K562 (cell line): ENCODE data around the gene KDELR3. TPM values are rescaled to one million over a fixed set of nuclear protein-coding genes. Genes with fewer than 3 reads are reported as not detected.

Source experiments
- ATF3 ChIP-seq, 2 experiments: fragments of 450-650 bp in 1 of 2; sonication (generic) in 1 of 2; formaldehyde crosslinking in 1 of 2; IDR thresholded peaks in 1 of 2; conservative IDR thresholded peaks in 1 of 2; 2 replicates each; pipeline versions ENCODE4 v1.6.1 to v1.8.1; 2016 to 2023; ENCODE audit warnings: mild to moderate bottlenecking in 2 of 2, moderate library complexity in 2 of 2, inconsistent platforms in 1 of 2, missing genetic modification reagents in 1 of 2
- E2F6 ChIP-seq, 2 experiments: IDR thresholded peaks; 2 replicates each; pipeline ENCODE4 v1.6.1; 2011; ENCODE audit warnings: borderline replicate concordance in 1 of 2, control low read depth in 1 of 2, low read depth in 1 of 2, low read length in 1 of 2, mild to moderate bottlenecking in 1 of 2, mixed read lengths in 1 of 2, moderate library complexity in 1 of 2; ENCODE audit not compliant: insufficient read depth in 1 of 2, insufficient read length in 1 of 2, poor library complexity in 1 of 2, severe bottlenecking in 1 of 2; ENCODE audit errors: extremely low read depth in 1 of 2
- ELF4 ChIP-seq: fragments of 450-650 bp; formaldehyde crosslinking; IDR thresholded peaks from 2 replicates; pipeline ENCODE4 v1.4.0; 2022; ENCODE audit warnings: missing genetic modification characterization
- ETS2 ChIP-seq: IDR thresholded peaks from 2 replicates; pipeline ENCODE4 v1.6.1; 2016; ENCODE audit warnings: borderline replicate concordance, missing genetic modification characterization, mild to moderate bottlenecking, moderate library complexity, missing compliant biosample characterization; ENCODE audit not compliant: poor library complexity, severe bottlenecking
- ETV6 ChIP-seq, 3 experiments: fragments of 150-350 bp in 1 of 3; sonication (generic) in 1 of 3; formaldehyde crosslinking in 1 of 3; IDR thresholded peaks; 2 replicates each; pipeline versions ENCODE4 v1.6.1 to v1.8.0; 2014 to 2022; ENCODE audit warnings: borderline replicate concordance in 2 of 3, low read depth in 2 of 3, antibody characterized with exemption in 1 of 3, low read length in 1 of 3, mild to moderate bottlenecking in 1 of 3, missing genetic modification reagents in 1 of 3
- PML ChIP-seq: IDR thresholded peaks from 2 replicates; pipeline ENCODE4 v1.6.1; 2012; ENCODE audit warnings: low read length, inconsistent platforms
- SMAD4 ChIP-seq: fragments of 250-450 bp; sonication (Bioruptor Pico); conservative IDR thresholded peaks from 2 replicates; pipeline ENCODE4 v1.8.0; 2021; ENCODE audit warnings: inconsistent platforms, mild to moderate bottlenecking, moderate library complexity
- polyA plus RNA-seq, 8 experiments: library from polyadenylated mRNA; depleted of rRNA in 4 of 8; stranded (reverse) in 5 of 8; unstranded in 3 of 8; fragments of >200 nt; fragmentation: Nextera tagmentation in 2 of 8; fragmentation: Illumina TruSeq in 1 of 8; extraction: Ambion mirVana in 2 of 8; extraction: Trizol in 1 of 8; gene quantifications; 2 replicates each; pipeline versions ENCODE4 v1.2.1 to v1.2.3, GENCODE V29; 2011 to 2014; ENCODE audit warnings: inconsistent platforms in 1 of 8, missing spikeins in 1 of 8
- total RNA-seq, 7 experiments: library from RNA; depleted of rRNA in 6 of 7; stranded (reverse); fragments of >200 nt in 6 of 7; fragmentation: Illumina TruSeq in 2 of 7; extraction: Trizol in 2 of 7; gene quantifications; 2 replicates each; pipeline versions ENCODE4 v1.2.1 to v1.2.3, GENCODE V29; 2011 to 2021; ENCODE audit warnings: low replicate concordance in 1 of 7
- TF ChIP-seq, protein P1 (sequence below): fragments of 450-650 bp; formaldehyde crosslinking; IDR thresholded peaks from 2 replicates; pipeline ENCODE4 v1.4.0; 2022; ENCODE audit warnings: mild to moderate bottlenecking, moderate library complexity
- TF ChIP-seq, protein P2 (sequence below): fragments of 450-650 bp; IDR thresholded peaks from one replicate; pipeline ENCODE4 v1.6.1; 2018; ENCODE audit warnings: mild to moderate bottlenecking, moderate library complexity; ENCODE audit not compliant: partially characterized antibody

KDELR3 gene
- total and polyA plus RNA-seq, 9 of the 15 experiments (the other 6 are each of a cell fraction or from before 2014, with no cell fraction given), result 7.1 to 44.8 (median 9.6) TPM

DNA sequence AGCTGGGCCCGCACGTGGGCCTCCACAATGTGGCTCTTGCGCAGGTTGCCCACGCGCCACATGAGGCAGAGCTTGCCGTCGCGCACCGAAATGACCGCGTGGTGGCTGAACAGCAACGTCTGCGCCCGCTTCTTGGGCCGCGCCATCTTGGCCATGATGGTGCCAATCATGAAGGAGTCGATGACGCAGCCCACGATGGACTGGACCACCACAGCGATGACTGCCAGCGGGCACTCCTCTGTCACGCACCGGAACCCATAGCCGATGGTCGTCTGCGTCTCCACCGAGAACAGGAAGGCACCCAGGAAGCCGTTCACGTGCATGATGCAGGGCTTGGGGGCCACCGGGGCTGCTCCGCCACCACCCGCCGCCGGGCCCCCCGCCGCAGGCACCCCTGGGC lies 40.4 kb upstream of the KDELR3 start (continued):
- TF ChIP-seq, protein P1, sequence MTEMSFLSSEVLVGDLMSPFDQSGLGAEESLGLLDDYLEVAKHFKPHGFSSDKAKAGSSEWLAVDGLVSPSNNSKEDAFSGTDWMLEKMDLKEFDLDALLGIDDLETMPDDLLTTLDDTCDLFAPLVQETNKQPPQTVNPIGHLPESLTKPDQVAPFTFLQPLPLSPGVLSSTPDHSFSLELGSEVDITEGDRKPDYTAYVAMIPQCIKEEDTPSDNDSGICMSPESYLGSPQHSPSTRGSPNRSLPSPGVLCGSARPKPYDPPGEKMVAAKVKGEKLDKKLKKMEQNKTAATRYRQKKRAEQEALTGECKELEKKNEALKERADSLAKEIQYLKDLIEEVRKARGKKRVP (CRISPR knock-in tag), result no peak
- TF ChIP-seq ETS2 (tag), result no peak
- TF ChIP-seq, protein P2, sequence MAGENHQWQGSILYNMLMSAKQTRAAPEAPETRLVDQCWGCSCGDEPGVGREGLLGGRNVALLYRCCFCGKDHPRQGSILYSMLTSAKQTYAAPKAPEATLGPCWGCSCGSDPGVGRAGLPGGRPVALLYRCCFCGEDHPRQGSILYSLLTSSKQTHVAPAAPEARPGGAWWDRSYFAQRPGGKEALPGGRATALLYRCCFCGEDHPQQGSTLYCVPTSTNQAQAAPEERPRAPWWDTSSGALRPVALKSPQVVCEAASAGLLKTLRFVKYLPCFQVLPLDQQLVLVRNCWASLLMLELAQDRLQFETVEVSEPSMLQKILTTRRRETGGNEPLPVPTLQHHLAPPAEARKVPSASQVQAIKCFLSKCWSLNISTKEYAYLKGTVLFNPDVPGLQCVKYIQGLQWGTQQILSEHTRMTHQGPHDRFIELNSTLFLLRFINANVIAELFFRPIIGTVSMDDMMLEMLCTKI, result no peak
- no peak for TF ChIP-seq ATF3 (IDR thresholded peaks at IDR 0.05)
- no peak for TF ChIP-seq ATF3 (CRISPR knock-in tag; conservative IDR thresholded peaks at IDR 0.05)
- TF ChIP-seq ELF4, result no peak
- no peak for TF ChIP-seq ETV6 (IDR thresholded peaks at IDR 0.05; ENCODE audit: borderline replicate concordance in 1 of 2, low read depth in 2 of 2, low read length in 1 of 2)
- TF ChIP-seq ETV6 (CRISPR knock-in tag; IDR thresholded peaks at IDR 0.05; ENCODE audit: borderline replicate concordance), result no peak
- no peak for TF ChIP-seq E2F6 (IDR thresholded peaks at IDR 0.05; ENCODE audit: borderline replicate concordance in 1 of 2, extremely low read depth in 1 of 2, insufficient read depth in 1 of 2, insufficient read length in 1 of 2, low read depth in 1 of 2, low read length in 1 of 2, poor library complexity in 1 of 2, severe bottlenecking in 1 of 2)
- TF ChIP-seq SMAD4 (CRISPR knock-in tag), result no peak
- no peak for TF ChIP-seq PML
